KMS-11 (cell line): ENCODE measurements around the gene AMOTL1.

Source experiments
- H2AFZ ChIP-seq: fragments of 200-600 bp; sonication (generic); 2 replicates; pipeline ENCODE4 v1.6.1; 2016; ENCODE audit warnings: antibody characterized with exemption, mixed run types, low read depth
- H3K27ac ChIP-seq: fragments of 200-600 bp; sonication (generic); 2 replicates; pipeline ENCODE4 v1.6.1; 2016; ENCODE audit warnings: mild to moderate bottlenecking, mixed run types
- H3K27me3 ChIP-seq: fragments of 200-600 bp; sonication (generic); 2 replicates; pipeline ENCODE4 v1.6.1; 2017; ENCODE audit warnings: mild to moderate bottlenecking, low read depth, mixed run types, moderate library complexity; ENCODE audit not compliant: insufficient read depth
- H3K36me3 ChIP-seq: fragments of 200-600 bp; sonication (generic); 2 replicates; pipeline ENCODE4 v1.6.1; 2017; ENCODE audit warnings: mild to moderate bottlenecking, mixed run types; ENCODE audit not compliant: insufficient read depth
- H3K4me1 ChIP-seq: fragments of 200-600 bp; sonication (generic); 2 replicates; pipeline ENCODE4 v1.6.1; 2016; ENCODE audit warnings: mild to moderate bottlenecking, low read depth, mixed run types; ENCODE audit not compliant: poor library complexity, severe bottlenecking
- H3K4me2 ChIP-seq: fragments of 200-600 bp; sonication (generic); 2 replicates; pipeline ENCODE4 v1.7.0; 2016; ENCODE audit warnings: mild to moderate bottlenecking, mixed run types
- H3K4me3 ChIP-seq: fragments of 200-600 bp; sonication (generic); IDR thresholded peaks from 2 replicates; pipeline ENCODE4 v1.6.1; 2017; ENCODE audit warnings: low read depth, low read length, mixed read lengths; ENCODE audit not compliant: insufficient read depth
- H3K79me2 ChIP-seq: fragments of 200-600 bp; sonication (generic); 2 replicates; pipeline ENCODE4 v1.6.1; 2016; ENCODE audit warnings: low read depth, mixed run types; ENCODE audit not compliant: insufficient read depth
- H3K9ac ChIP-seq: fragments of 200-600 bp; sonication (generic); 2 replicates; pipeline ENCODE4 v1.6.1; 2016; ENCODE audit warnings: mild to moderate bottlenecking, mixed run types
- H4K20me1 ChIP-seq: fragments of 200-600 bp; sonication (generic); 2 replicates; pipeline ENCODE4 v1.6.1; 2016; ENCODE audit warnings: mild to moderate bottlenecking, mixed run types; ENCODE audit not compliant: insufficient read depth
- TF ChIP-seq, protein P1 (sequence below): fragments of 200-600 bp; sonication (generic); conservative IDR thresholded peaks from 2 replicates; pipeline ENCODE4 v1.6.1; 2017; ENCODE audit warnings: low read depth, mild to moderate bottlenecking, antibody characterized with exemption, low read length, moderate library complexity, mixed read lengths

Gene AMOTL1

DNA sequence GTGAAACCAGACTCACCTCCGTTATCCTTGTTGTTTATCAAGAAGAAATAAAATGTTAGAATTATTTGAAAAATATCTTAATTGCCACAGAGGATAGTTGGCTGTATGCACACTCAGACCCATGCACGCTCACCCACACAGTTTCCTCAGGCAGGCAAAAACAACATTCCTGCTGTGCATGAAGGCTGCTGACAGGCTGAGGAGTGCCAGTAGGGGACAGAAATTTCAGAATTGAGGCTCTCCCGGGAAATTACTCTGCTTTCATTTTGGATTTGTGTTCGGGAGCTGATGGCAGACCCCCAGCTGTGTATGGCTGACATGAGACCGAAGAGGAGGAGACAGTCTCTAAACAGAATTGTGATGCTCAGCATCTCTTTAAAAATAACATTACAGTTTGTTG lies 87.5 kb downstream of the AMOTL1 start:
- no peaks in the 10 kb centered on the region for H4K20me1 ChIP-seq
- H2AFZ ChIP-seq, result no peak overlapping the region
- H3K79me2 ChIP-seq, result no peaks in the 10 kb centered on the region
- no peaks in the 10 kb centered on the region for H3K27me3 ChIP-seq
- H3K4me2 ChIP-seq, result no peak overlapping the region
- H3K36me3 ChIP-seq, result no peaks in the 10 kb centered on the region
- no peak overlapping the region for H3K4me3 ChIP-seq
- TF ChIP-seq, protein P1, sequence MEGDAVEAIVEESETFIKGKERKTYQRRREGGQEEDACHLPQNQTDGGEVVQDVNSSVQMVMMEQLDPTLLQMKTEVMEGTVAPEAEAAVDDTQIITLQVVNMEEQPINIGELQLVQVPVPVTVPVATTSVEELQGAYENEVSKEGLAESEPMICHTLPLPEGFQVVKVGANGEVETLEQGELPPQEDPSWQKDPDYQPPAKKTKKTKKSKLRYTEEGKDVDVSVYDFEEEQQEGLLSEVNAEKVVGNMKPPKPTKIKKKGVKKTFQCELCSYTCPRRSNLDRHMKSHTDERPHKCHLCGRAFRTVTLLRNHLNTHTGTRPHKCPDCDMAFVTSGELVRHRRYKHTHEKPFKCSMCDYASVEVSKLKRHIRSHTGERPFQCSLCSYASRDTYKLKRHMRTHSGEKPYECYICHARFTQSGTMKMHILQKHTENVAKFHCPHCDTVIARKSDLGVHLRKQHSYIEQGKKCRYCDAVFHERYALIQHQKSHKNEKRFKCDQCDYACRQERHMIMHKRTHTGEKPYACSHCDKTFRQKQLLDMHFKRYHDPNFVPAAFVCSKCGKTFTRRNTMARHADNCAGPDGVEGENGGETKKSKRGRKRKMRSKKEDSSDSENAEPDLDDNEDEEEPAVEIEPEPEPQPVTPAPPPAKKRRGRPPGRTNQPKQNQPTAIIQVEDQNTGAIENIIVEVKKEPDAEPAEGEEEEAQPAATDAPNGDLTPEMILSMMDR, result no peak
- H3K27ac ChIP-seq, result no peak overlapping the region
- no peaks in the 10 kb centered on the region for H3K4me1 ChIP-seq
- no peak overlapping the region for H3K9ac ChIP-seq

DNA sequence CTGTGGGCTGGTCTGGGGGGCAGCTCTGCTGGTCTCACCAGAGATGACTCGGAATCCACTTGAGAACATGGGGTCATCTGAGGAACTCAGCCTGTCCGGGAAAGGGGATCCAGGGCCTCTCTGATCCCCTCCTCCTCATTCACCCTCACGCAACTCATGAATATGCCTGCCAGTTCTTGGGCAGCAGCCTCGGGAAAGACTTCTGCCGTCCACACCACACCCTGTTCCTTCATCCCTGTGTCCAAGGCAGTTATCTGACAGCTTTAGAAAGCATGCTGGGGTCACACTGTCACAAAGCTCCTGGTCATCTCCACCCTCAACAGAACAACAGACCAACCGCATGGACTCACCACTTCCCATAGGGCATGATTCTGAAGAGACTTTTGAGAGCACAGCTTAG lies 88.3 kb downstream of the AMOTL1 start:
- Histone ChIP-seq H3K27ac (no peak overlapping the region), H2AFZ (no peak overlapping the region), H3K4me1 (no peaks in the 10 kb centered on the region), H3K4me2 (no peak overlapping the region), H3K9ac (no peak overlapping the region), H3K4me3 (no peak overlapping the region), H3K36me3 (no peaks in the 10 kb centered on the region), H4K20me1 (no peaks in the 10 kb centered on the region), H3K79me2 (no peaks in the 10 kb centered on the region), H3K27me3 (no peaks in the 10 kb centered on the region)
- TF ChIP-seq, protein P1, result no peak

DNA sequence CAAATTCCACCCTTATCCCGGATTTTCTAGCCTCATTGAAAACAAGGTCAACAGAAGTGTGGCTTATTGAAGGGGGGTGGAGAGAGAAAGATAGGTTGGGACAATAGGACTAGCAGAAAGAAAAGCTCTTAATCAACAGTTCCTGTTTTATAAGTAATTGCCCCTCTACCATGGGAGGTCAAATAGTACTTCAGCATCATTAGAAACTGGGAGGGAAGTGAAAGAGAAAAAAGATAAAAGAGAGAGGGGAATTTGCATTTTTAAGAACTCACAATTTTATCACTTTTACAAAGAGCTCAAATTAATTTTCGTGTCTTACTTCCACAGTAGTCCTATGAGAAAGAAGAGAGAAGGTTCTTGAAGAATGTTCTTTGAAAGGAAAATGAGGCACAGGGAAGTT lies 89.2 kb downstream of the AMOTL1 start:
- TF ChIP-seq, protein P1, result no peak
- no peak overlapping the region for H3K4me2 ChIP-seq

DNA sequence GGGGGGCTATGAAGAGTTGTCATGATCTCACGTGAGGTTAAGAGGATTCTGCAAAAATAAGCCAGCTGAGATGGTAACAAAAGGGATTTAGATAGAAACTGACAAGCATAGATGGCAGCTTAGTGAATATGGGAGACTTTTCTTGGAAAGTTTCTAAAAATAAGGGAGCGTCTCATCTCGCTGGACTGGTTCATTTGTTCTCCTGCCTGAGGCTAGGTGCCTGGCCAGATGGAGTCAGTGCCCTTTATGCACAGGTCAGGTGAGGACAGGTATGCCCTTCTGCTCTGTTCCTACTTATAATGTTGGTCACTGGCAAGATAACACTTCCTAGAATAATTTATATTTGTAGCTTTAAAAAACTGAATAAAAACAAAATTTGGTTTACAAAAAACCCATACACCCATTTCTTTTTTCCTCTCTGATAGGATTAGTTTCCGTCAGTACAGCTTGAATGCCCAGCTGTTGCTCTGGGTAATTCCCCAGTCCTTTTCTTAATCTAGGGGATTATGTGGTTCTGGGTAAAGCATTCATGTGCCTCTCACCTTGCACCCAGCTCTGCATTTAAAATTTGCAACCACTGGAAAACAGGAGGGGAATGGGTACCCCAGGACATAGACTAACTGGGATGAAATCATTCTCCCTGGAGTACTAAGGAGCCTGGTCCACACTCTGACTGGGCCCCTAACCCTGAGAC lies 90.0 kb downstream of the AMOTL1 start:
- Histone ChIP-seq H3K4me2 (no peak overlapping the region), H4K20me1 (no peaks in the 10 kb centered on the region), H3K4me1 (no peaks in the 10 kb centered on the region), H3K4me3 (no peak overlapping the region), H3K27me3 (no peaks in the 10 kb centered on the region), H3K36me3 (no peaks in the 10 kb centered on the region), H2AFZ (no peak overlapping the region), H3K79me2 (no peaks in the 10 kb centered on the region), H3K27ac (no peak overlapping the region), H3K9ac (no peak overlapping the region)
- TF ChIP-seq, protein P1, result no peak

More for the DNA sequence above, 89.2 kb downstream of the AMOTL1 start:
- H3K36me3 ChIP-seq, result no peaks in the 10 kb centered on the region
- H3K27me3 ChIP-seq, result no peaks in the 10 kb centered on the region
- H3K79me2 ChIP-seq, result no peaks in the 10 kb centered on the region
- no peak overlapping the region for H3K27ac ChIP-seq
- no peaks in the 10 kb centered on the region for H4K20me1 ChIP-seq
- no peak overlapping the region for H2AFZ ChIP-seq
- H3K9ac ChIP-seq, result no peak overlapping the region
- H3K4me3 ChIP-seq, result no peak overlapping the region
- no peaks in the 10 kb centered on the region for H3K4me1 ChIP-seq
